Lung (tissue), 12 donors: ENCODE data around the gene CNPY4. TPM values are rescaled to one million over a fixed set of nuclear protein-coding genes. Genes with fewer than 3 reads are reported as not detected.
A peak's percentile ranks its signal among the peaks of the same experiment; 100 is the strongest.

Experiments used
- ATAC-seq: fragments of 200-7000 bp; cut with Tn5 transposase; one replicate; pipeline ENCODE4 v1.9.1; 2020; ENCODE audit warnings: moderate number of reproducible peaks; ENCODE audit not compliant: insufficient read depth, low FRiP score
- DNase-seq, 3 donors: peaks; one replicate each; pipeline ENCODE4 v3.0.0-alpha.2; 2013 to 2017
- H3K27ac ChIP-seq, 2 donors: one replicate each; pipeline ENCODE4 v1.5.1; 2013; ENCODE audit warnings: mild to moderate bottlenecking in 2 of 2, moderate library complexity in 2 of 2, control low read depth in 1 of 2, inconsistent platforms in 1 of 2, low read depth in 1 of 2, low read length in 1 of 2
- H3K27me3 ChIP-seq, 3 donors: one replicate each; pipeline ENCODE4 v1.5.1; 2013; ENCODE audit warnings: low read length in 2 of 3; ENCODE audit not compliant: control insufficient read depth in 3 of 3, insufficient read depth in 3 of 3
- H3K36me3 ChIP-seq, 4 donors: one replicate each; pipeline ENCODE4 v1.5.1; 2013; ENCODE audit warnings: low read length in 4 of 4, mild to moderate bottlenecking in 1 of 4, moderate library complexity in 1 of 4; ENCODE audit not compliant: control insufficient read depth in 4 of 4, insufficient read depth in 4 of 4
- H3K4me1 ChIP-seq, 5 donors: one replicate each; pipeline ENCODE4 v1.5.1; 2013; ENCODE audit warnings: low read length in 5 of 5, mild to moderate bottlenecking in 2 of 5, moderate library complexity in 1 of 5; ENCODE audit not compliant: control insufficient read depth in 5 of 5, insufficient read depth in 5 of 5
- H3K4me3 ChIP-seq: one replicate; pipeline ENCODE4 v1.5.1; 2013; ENCODE audit warnings: mild to moderate bottlenecking, control low read depth, moderate library complexity
- H3K9ac ChIP-seq, 2 donors: one replicate each; pipeline ENCODE4 v1.5.1; 2013; ENCODE audit warnings: low read length in 2 of 2, control low read depth in 1 of 2; ENCODE audit not compliant: insufficient read depth in 1 of 2
- H3K9me3 ChIP-seq, 4 donors: one replicate each; pipeline ENCODE4 v1.5.1; 2013; ENCODE audit warnings: low read length in 3 of 4, mild to moderate bottlenecking in 1 of 4, moderate library complexity in 1 of 4; ENCODE audit not compliant: control insufficient read depth in 4 of 4, insufficient read depth in 3 of 4
- WGBS, 2 donors: extraction: QIAGEN DNeasy Blood & Tissue Kit; methylation state at CpG; one replicate each; pipeline ENCODE4 v1.1.7; 2013; 5-methylcytosine and 5-hydroxymethylcytosine counted together
- polyA plus RNA-seq, 2 donors: library from polyadenylated mRNA; stranded (reverse); fragments of 200-250 nt; gene quantifications; one replicate each; pipeline ENCODE4 v1.2.1, GENCODE V29; 2013
- total RNA-seq, 2 donors: library from RNA; depleted of rRNA in 1 of 2; stranded (reverse); fragments of >200 nt in 1 of 2; gene quantifications; one replicate each; pipeline ENCODE4 v1.2.1, GENCODE V29; 2014 to 2021
- TF ChIP-seq, protein P1 (sequence below): IDR thresholded peaks from 2 replicates; pipeline ENCODE4 v1.5.1; 2012; ENCODE audit warnings: mild to moderate bottlenecking; ENCODE audit errors: control extremely low read depth, extremely low read depth
- donor health status: control.
- donor health status: control.
- donor health status: Bipolar disorder and iron deficiency.
- donor health status: healthy.
- donor health status: DM: yes; HTN: yes; CAD: no.

Gene CNPY4
- total and polyA plus RNA-seq, 4 donors = 9.8 to 18.6 (median 11.2) TPM

DNA sequence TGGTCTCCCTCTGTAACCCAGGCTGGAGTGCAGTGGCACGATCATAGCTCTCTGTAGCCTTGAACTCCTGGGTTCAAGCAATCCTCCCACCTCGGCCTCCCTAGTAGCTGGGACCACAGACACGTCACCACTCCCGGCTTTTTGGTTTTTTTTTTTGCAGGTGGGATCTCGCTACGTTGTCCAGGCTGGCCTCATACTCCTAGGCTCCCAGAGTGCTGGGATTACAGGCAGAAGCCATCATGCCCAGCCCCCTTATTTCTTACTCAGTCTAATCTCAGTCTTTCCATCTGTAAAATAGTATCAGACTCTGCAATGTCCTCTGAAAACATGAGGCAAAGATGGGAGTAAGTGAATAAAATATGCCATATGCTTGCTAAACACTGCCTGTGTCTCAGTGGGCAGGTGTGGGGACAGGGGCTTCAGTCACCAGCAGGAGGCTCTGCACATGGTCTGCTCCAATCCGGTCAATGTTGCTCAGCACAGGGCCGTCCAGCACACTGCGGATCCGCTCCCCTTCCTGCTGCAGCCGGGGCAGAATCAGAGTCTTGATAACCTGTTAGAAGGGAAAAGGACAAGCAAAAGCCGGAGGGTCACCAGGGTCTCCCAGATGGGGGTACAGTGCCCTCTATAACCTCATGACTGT lies 9.8 kb upstream of the CNPY4 start:
- Histone ChIP-seq H3K27me3 (no peaks in the 10 kb centered on the region), H3K27ac (no peak overlapping the region), H3K4me3 (no peak overlapping the region), H3K9ac (peak overlapping the region in 1 of 2 donors; percentile 5), H3K9me3 (no peaks in the 10 kb centered on the region), H3K36me3 (peaks cover 5 to 72% (median 31%) of the 10 kb centered on the region in 4 donors), H3K4me1 (no peaks in the 10 kb centered on the region)
- ATAC-seq = no peak
- DNase-seq = no peak
- TF ChIP-seq, protein P1, sequence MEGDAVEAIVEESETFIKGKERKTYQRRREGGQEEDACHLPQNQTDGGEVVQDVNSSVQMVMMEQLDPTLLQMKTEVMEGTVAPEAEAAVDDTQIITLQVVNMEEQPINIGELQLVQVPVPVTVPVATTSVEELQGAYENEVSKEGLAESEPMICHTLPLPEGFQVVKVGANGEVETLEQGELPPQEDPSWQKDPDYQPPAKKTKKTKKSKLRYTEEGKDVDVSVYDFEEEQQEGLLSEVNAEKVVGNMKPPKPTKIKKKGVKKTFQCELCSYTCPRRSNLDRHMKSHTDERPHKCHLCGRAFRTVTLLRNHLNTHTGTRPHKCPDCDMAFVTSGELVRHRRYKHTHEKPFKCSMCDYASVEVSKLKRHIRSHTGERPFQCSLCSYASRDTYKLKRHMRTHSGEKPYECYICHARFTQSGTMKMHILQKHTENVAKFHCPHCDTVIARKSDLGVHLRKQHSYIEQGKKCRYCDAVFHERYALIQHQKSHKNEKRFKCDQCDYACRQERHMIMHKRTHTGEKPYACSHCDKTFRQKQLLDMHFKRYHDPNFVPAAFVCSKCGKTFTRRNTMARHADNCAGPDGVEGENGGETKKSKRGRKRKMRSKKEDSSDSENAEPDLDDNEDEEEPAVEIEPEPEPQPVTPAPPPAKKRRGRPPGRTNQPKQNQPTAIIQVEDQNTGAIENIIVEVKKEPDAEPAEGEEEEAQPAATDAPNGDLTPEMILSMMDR = no peak
- WGBS, 2 donors = 88 to 93% methylated on average over 12 of the region's 12 CpGs

DNA sequence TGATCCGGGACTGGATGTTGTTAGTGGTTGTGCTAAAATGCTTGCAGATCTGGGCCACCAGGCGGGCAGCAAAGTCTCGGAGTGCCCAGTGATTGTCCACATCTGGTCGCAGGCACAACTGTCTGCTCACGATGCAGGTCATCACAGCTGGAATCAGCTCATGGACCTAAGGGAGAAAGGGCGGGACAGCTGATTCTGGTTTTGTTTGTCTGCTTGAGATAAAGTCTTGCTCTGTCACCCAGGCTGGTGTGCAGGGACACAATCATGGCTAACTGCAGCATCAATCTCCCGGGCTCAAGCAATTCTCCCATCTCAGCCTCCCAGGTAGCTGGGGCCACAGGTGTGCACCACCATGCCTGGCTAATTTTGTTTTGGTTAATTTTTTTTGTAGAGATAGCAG lies 8.3 kb upstream of the CNPY4 start:
- DNase-seq (no peak), ATAC-seq (no peak)
- peaks cover 3 to 56% (median 29%) of the 10 kb centered on the region in 4 donors for H3K36me3 ChIP-seq
- no peak overlapping the region for H3K27ac ChIP-seq
- H3K27me3 ChIP-seq = no peaks in the 10 kb centered on the region
- TF ChIP-seq, protein P1 = no peak
- WGBS, 2 donors = 95 to 98% methylated on average over 7 of the region's 7 CpGs
- no peak overlapping the region for H3K4me3 ChIP-seq
- no peaks in the 10 kb centered on the region for H3K9me3 ChIP-seq
- H3K9ac ChIP-seq = no peak overlapping the region
- H3K4me1 ChIP-seq = no peaks in the 10 kb centered on the region

DNA sequence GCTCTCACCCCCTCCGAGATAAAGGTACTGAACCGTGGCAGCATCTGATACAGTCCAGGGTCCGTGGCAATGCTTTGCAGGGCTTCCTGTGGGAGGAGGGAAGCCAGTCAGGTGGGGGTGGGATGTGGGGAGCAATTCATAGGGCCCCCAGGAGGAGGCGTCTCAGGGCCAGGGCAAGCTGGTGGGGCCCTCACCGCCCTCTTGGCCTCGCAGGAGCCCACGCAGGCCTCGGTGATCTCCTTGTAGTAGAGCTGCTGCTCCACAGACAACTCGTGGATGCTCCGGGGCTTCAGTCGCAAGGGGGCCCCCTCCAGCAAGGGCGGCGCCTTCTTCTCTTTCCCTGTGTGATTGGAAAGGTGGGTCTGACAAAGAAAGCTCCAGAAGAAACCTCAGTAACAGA lies 7.5 kb upstream of the CNPY4 start:
- TF ChIP-seq, protein P1 = no peak
- Histone ChIP-seq H3K27me3 (no peaks in the 10 kb centered on the region), H3K4me3 (no peak overlapping the region), H3K9me3 (no peaks in the 10 kb centered on the region), H3K36me3 (peaks cover under 1 to 49% (median 29%) of the 10 kb centered on the region in 4 donors), H3K9ac (no peak overlapping the region), H3K4me1 (no peaks in the 10 kb centered on the region), H3K27ac (no peak overlapping the region)
- ATAC-seq = no peak
- WGBS, 2 donors = 85 to 90% methylated on average over 13 of the region's 13 CpGs
- no peak for DNase-seq

DNA sequence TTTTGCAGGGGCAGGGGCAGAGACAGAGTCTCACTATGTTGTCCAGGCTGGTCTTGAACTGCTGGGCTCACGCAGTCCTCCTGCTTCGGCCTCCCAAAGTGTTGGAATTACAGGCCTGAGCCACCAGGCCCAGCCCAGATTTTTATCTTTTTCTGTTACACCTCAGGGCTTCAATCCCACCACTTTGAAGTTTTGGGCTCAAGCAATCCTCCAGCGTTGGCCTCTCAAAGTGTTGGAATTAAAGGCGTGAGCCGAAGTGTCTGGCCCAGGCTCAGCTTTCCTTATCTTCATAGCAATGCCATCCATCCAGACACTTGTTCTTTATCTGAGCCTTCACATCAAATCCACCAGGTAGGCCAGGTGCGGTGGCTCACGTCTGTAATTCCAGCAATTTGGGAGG lies 4.4 kb upstream of the CNPY4 start:
- H3K36me3 ChIP-seq = peaks cover 0 to 24% (median 18%) of the 10 kb centered on the region in 4 donors

More for the DNA sequence above, 4.4 kb upstream of the CNPY4 start:
- no peaks in the 10 kb centered on the region for H3K27me3 ChIP-seq
- peaks cover 0 to 6% (median 2%) of the 10 kb centered on the region in 5 donors for H3K4me1 ChIP-seq
- H3K4me3 ChIP-seq = no peak overlapping the region
- no peak for DNase-seq
- no peak for ATAC-seq
- TF ChIP-seq, protein P1 = no peak
- no peak overlapping the region for H3K9ac ChIP-seq
- no peaks in the 10 kb centered on the region for H3K9me3 ChIP-seq
- no peak overlapping the region for H3K27ac ChIP-seq
- whole genome bisulfite sequencing, 2 donors = 92 to 96% methylated on average over 7 of the region's 7 CpGs
